ENCODE data around the gene EIF4EBP2.
A peak's percentile ranks its signal among the peaks of the same experiment; 100 is the strongest.

The EIF4EBP2 gene

GRCh38 chr10:70399177-70399576, 4.8 kb upstream of the EIF4EBP2 start:
- no peak overlapping the region for H3K4me3 ChIP-seq (ENCODE audit: low read depth, low read length)
- no peak for TF ChIP-seq CTCF (conservative IDR thresholded peaks at IDR 0.05; ENCODE audit: low read depth, low read length)
- no peak for DNase-seq (ENCODE audit: low read depth)

- DNase-seq (ENCODE audit: low read depth) = no peak
- H3K4me3 ChIP-seq (ENCODE audit: low read depth, low read length) = peak overlapping the region; percentile 87
- peak; percentile 13 for TF ChIP-seq CTCF (conservative IDR thresholded peaks at IDR 0.05; ENCODE audit: low read depth, low read length)
Measured at GRCh38 chr10:70403483-70404035, 386 bp upstream of the EIF4EBP2 start.

- DNase-seq (ENCODE audit: low read depth) = peak; percentile 39
- no peak for TF ChIP-seq CTCF (conservative IDR thresholded peaks at IDR 0.05; ENCODE audit: low read depth, low read length)
- peak overlapping the region; percentile 87 for H3K4me3 ChIP-seq (ENCODE audit: low read depth, low read length)
Measured at GRCh38 chr10:70404787-70405036, 767 bp downstream of the EIF4EBP2 start.

- TF ChIP-seq CTCF (conservative IDR thresholded peaks at IDR 0.05; ENCODE audit: low read depth, low read length) = no peak
- DNase-seq (ENCODE audit: low read depth) = peak; percentile 98
Measured at GRCh38 chr10:70405037-70405824, 1.3 kb downstream of the EIF4EBP2 start.

GRCh38 chr10:70409772-70410171, 5.8 kb downstream of the EIF4EBP2 start:
- no peak for DNase-seq (ENCODE audit: low read depth)
- TF ChIP-seq CTCF (conservative IDR thresholded peaks at IDR 0.05; ENCODE audit: low read depth, low read length) = no peak
- H3K4me3 ChIP-seq (ENCODE audit: low read depth, low read length) = no peak overlapping the region

More at GRCh38 chr10:70405037-70405824, 1.3 kb downstream of the EIF4EBP2 start:
- peak overlapping the region; percentile 87 for H3K4me3 ChIP-seq (ENCODE audit: low read depth, low read length)

GRCh38 chr10:70410608-70411007, 6.7 kb downstream of the EIF4EBP2 start:
- H3K4me3 ChIP-seq (ENCODE audit: low read depth, low read length) = no peak overlapping the region
- no peak for DNase-seq (ENCODE audit: low read depth)
- no peak for TF ChIP-seq CTCF (conservative IDR thresholded peaks at IDR 0.05; ENCODE audit: low read depth, low read length)

GRCh38 chr10:70412356-70412755, 8.4 kb downstream of the EIF4EBP2 start:
- TF ChIP-seq CTCF (conservative IDR thresholded peaks at IDR 0.05; ENCODE audit: low read depth, low read length) = no peak
- DNase-seq (ENCODE audit: low read depth) = no peak
- no peak overlapping the region for H3K4me3 ChIP-seq (ENCODE audit: low read depth, low read length)
